ENCODE data around the gene NDUFA12.

NDUFA12 gene

GRCh38 chr12:95016120-95016519 is 12.6 kb upstream of the NDUFA12 start:
- Histone ChIP-seq H3K4me1 (no peaks in the 10 kb centered on the region), H3K27me3 (no peaks in the 10 kb centered on the region), H3K9me3 (no peaks in the 10 kb centered on the region), H3K4me3 (ENCODE audit: low read depth, low read length) (no peak overlapping the region), H3K36me3 (no peaks in the 10 kb centered on the region)
- TF ChIP-seq CTCF (IDR thresholded peaks at IDR 0.05; ENCODE audit: low read depth, low read length), result no peak
- no peak for DNase-seq

DNA sequence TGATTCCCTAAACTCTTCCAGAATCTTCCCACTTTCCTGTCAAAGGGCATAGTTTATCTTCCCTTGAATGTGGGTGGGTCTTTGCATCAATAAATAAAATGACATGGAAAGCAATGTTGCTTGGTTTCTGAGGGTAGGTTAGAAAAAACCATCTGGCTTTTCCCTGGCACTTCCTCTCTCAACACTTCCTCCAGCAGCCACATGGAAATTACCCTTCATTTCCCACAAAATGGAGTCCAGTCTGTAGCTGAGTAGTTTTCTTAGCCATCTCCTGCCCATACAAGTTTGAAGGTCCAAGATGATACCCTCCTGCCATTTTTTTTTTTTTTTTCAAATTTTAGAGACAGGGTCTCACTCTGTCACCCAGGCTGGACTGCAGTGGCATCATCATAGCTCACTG is 11.1 kb upstream of the NDUFA12 start:
- no peak for DNase-seq
- Histone ChIP-seq H3K4me3 (ENCODE audit: low read depth, low read length) (no peak overlapping the region), H3K9me3 (no peaks in the 10 kb centered on the region), H3K27me3 (no peaks in the 10 kb centered on the region), H3K36me3 (no peaks in the 10 kb centered on the region), H3K4me1 (no peaks in the 10 kb centered on the region)
- no peak for TF ChIP-seq CTCF (IDR thresholded peaks at IDR 0.05; ENCODE audit: low read depth, low read length)

DNA sequence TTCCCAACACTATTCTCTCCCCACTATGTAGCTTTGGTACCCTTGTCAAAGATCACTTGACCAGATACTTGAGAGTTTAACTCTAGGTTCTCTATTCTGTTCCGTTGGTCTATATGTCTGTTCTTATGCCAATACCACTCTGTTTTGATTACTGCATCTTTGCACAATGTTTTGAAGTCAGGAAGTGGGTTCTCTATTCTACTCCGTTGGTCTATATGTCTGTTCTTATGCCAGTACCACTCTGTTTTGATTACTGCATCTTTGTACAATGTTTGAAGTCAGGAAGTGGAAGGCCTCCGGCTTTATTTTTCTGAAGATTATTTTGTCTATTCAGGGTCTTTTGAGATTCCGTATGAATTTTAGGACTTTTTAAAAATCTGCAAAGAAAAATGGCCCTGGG is 2.7 kb upstream of the NDUFA12 start:
- Histone ChIP-seq H3K4me1 (no peaks in the 10 kb centered on the region), H3K36me3 (peaks cover 6% of the 10 kb centered on the region; the same call in 1 of the 2 replicates), H3K4me3 (ENCODE audit: low read depth, low read length) (no peak overlapping the region), H3K9me3 (no peaks in the 10 kb centered on the region), H3K27me3 (no peaks in the 10 kb centered on the region)
- DNase-seq, result no peak
- no peak for TF ChIP-seq CTCF (IDR thresholded peaks at IDR 0.05; ENCODE audit: low read depth, low read length)

DNA sequence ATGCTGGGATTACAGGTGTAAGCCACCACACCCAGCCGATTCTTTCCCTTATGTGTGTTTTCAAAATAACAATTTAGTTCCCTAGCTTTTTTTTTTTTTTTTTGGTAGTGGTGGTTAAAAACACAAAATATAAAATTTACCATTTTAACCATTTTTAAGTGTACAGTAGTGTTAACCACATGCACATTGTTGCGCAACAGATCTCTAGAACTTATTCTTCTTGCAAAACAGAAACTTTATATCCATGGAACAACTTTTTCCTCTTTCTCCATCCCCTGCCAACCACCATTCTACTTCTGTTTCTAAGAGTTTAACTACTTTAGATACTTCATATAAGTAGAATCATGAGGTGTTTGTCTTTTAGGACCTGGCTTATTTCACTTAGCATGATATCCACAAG is 1.1 kb upstream of the NDUFA12 start:
- no peak overlapping the region for H3K4me3 ChIP-seq (ENCODE audit: low read depth, low read length)
- no peaks in the 10 kb centered on the region for H3K27me3 ChIP-seq
- H3K9me3 ChIP-seq, result no peaks in the 10 kb centered on the region
- no peak for DNase-seq
- no peak for TF ChIP-seq CTCF (IDR thresholded peaks at IDR 0.05; ENCODE audit: low read depth, low read length)
- no peaks in the 10 kb centered on the region for H3K4me1 ChIP-seq
- peaks cover 12% of the 10 kb centered on the region; the same call in 1 of the 2 replicates for H3K36me3 ChIP-seq

GRCh38 chr12:95003921-95004272 is 400 bp upstream of the NDUFA12 start:
- H3K4me3 ChIP-seq (ENCODE audit: low read depth, low read length), result peak overlapping the region; percentile 84
- no peak for TF ChIP-seq CTCF (IDR thresholded peaks at IDR 0.05; ENCODE audit: low read depth, low read length)
- H3K4me1 ChIP-seq, result no peaks in the 10 kb centered on the region
- DNase-seq, result no peak
- peaks cover 12% of the 10 kb centered on the region; the same call in 1 of the 2 replicates for H3K36me3 ChIP-seq
- no peaks in the 10 kb centered on the region for H3K27me3 ChIP-seq
- H3K9me3 ChIP-seq, result no peaks in the 10 kb centered on the region

- Histone ChIP-seq H3K36me3 (peaks cover 12% of the 10 kb centered on the region; the same call in 1 of the 2 replicates), H3K4me3 (ENCODE audit: low read depth, low read length) (peak overlapping the region; percentile 84), H3K9me3 (no peaks in the 10 kb centered on the region), H3K27me3 (no peaks in the 10 kb centered on the region), H3K4me1 (no peaks in the 10 kb centered on the region)
- DNase-seq, result no peak
- TF ChIP-seq CTCF (IDR thresholded peaks at IDR 0.05; ENCODE audit: low read depth, low read length), result no peak
These were observed 743 bp downstream of the NDUFA12 start for GRCh38 chr12:95002754-95003153.

Data from BE2C (cell line).